IPS-20b (cell line): ENCODE data around the gene TTLL11.
A peak's percentile ranks its signal among the peaks of the same experiment; 100 is the strongest.

ENCODE experiments used
- H3K27ac ChIP-seq: one replicate; pipeline ENCODE4 v1.5.1; 2013; ENCODE audit warnings: low read length
- H3K27me3 ChIP-seq: 2 replicates; pipeline ENCODE4 v1.6.1; 2013; ENCODE audit warnings: mild to moderate bottlenecking, low read length, inconsistent platforms; ENCODE audit not compliant: insufficient read depth
- H3K36me3 ChIP-seq: 2 replicates; pipeline ENCODE4 v1.6.1; 2013; ENCODE audit warnings: low read depth, mild to moderate bottlenecking, inconsistent platforms, low read length, moderate library complexity; ENCODE audit not compliant: insufficient read depth
- H3K4me1 ChIP-seq: 2 replicates; pipeline ENCODE4 v1.6.1; 2013; ENCODE audit warnings: mild to moderate bottlenecking, control low read depth, inconsistent platforms, low read length, moderate library complexity; ENCODE audit not compliant: insufficient read depth
- H3K4me3 ChIP-seq: 2 replicates; pipeline ENCODE4 v1.5.1; 2013; ENCODE audit warnings: mild to moderate bottlenecking, low read length, inconsistent platforms
- H3K9ac ChIP-seq: 2 replicates; pipeline ENCODE4 v1.6.1; 2013; ENCODE audit warnings: low read depth, mild to moderate bottlenecking, inconsistent platforms, low read length, moderate library complexity
- H3K9me3 ChIP-seq: 2 replicates; pipeline ENCODE4 v1.6.1; 2013; ENCODE audit warnings: mild to moderate bottlenecking, low read depth, low read length, inconsistent platforms; ENCODE audit not compliant: insufficient read depth

TTLL11 gene

GRCh38 chr9:122031157-122031556, 62.0 kb downstream of the TTLL11 start:
- H3K4me3 ChIP-seq, result no peak overlapping the region
- no peaks in the 10 kb centered on the region for H3K4me1 ChIP-seq
- no peaks in the 10 kb centered on the region for H3K36me3 ChIP-seq
- no peaks in the 10 kb centered on the region for H3K27me3 ChIP-seq
- no peak overlapping the region for H3K27ac ChIP-seq
- H3K9ac ChIP-seq, result no peak overlapping the region
- no peaks in the 10 kb centered on the region for H3K9me3 ChIP-seq

- Histone ChIP-seq H3K27ac (no peak overlapping the region), H3K9me3 (no peaks in the 10 kb centered on the region), H3K4me1 (no peaks in the 10 kb centered on the region), H3K4me3 (no peak overlapping the region), H3K9ac (no peak overlapping the region), H3K27me3 (no peaks in the 10 kb centered on the region), H3K36me3 (no peaks in the 10 kb centered on the region)
These were observed 62.8 kb downstream of the TTLL11 start for GRCh38 chr9:122030357-122030756.

GRCh38 chr9:122029898-122030297, 63.2 kb downstream of the TTLL11 start:
- Histone ChIP-seq H3K9ac (no peak overlapping the region), H3K4me1 (no peaks in the 10 kb centered on the region), H3K27me3 (no peaks in the 10 kb centered on the region), H3K4me3 (no peak overlapping the region), H3K9me3 (no peaks in the 10 kb centered on the region), H3K27ac (no peak overlapping the region), H3K36me3 (no peaks in the 10 kb centered on the region)

GRCh38 chr9:122028089-122028488, 65.0 kb downstream of the TTLL11 start:
- no peaks in the 10 kb centered on the region for H3K36me3 ChIP-seq
- no peaks in the 10 kb centered on the region for H3K4me1 ChIP-seq
- no peak overlapping the region for H3K4me3 ChIP-seq
- no peak overlapping the region for H3K9ac ChIP-seq
- no peak overlapping the region for H3K27ac ChIP-seq
- H3K27me3 ChIP-seq, result no peaks in the 10 kb centered on the region
- H3K9me3 ChIP-seq, result peaks cover 6% of the 10 kb centered on the region; the same call in 1 of the 2 replicates

GRCh38 chr9:122020398-122020797, 72.7 kb downstream of the TTLL11 start:
- Histone ChIP-seq H3K36me3 (no peaks in the 10 kb centered on the region), H3K27ac (no peak overlapping the region), H3K9me3 (peaks cover 6% of the 10 kb centered on the region; the same call in 1 of the 2 replicates), H3K4me3 (peak overlapping the region; percentile 34; the same call in 1 of the 2 replicates), H3K4me1 (peaks cover 28% of the 10 kb centered on the region; the same call in 1 of the 2 replicates), H3K27me3 (peaks cover 10% of the 10 kb centered on the region; the same call in 1 of the 2 replicates), H3K9ac (no peak overlapping the region)

GRCh38 chr9:122016744-122017143, 76.4 kb downstream of the TTLL11 start:
- Histone ChIP-seq H3K27me3 (peaks cover 16% of the 10 kb centered on the region; the same call in 1 of the 2 replicates), H3K4me1 (peaks cover 28% of the 10 kb centered on the region; the same call in 1 of the 2 replicates), H3K27ac (no peak overlapping the region), H3K36me3 (no peaks in the 10 kb centered on the region), H3K9ac (no peak overlapping the region), H3K9me3 (no peaks in the 10 kb centered on the region), H3K4me3 (no peak overlapping the region)

GRCh38 chr9:122016309-122016708, 76.8 kb downstream of the TTLL11 start:
- Histone ChIP-seq H3K27ac (no peak overlapping the region), H3K4me3 (no peak overlapping the region), H3K9me3 (no peaks in the 10 kb centered on the region), H3K36me3 (no peaks in the 10 kb centered on the region), H3K4me1 (peaks cover 26% of the 10 kb centered on the region; the same call in 1 of the 2 replicates), H3K27me3 (peaks cover 16% of the 10 kb centered on the region; the same call in 1 of the 2 replicates), H3K9ac (no peak overlapping the region)

- Histone ChIP-seq H3K9ac (no peak overlapping the region), H3K4me3 (no peak overlapping the region), H3K36me3 (no peaks in the 10 kb centered on the region), H3K9me3 (no peaks in the 10 kb centered on the region), H3K4me1 (peaks cover 16% of the 10 kb centered on the region; the same call in 1 of the 2 replicates), H3K27ac (no peak overlapping the region), H3K27me3 (peaks cover 16% of the 10 kb centered on the region; the same call in 1 of the 2 replicates)
These were observed 77.8 kb downstream of the TTLL11 start for GRCh38 chr9:122015170-122015821.

- no peaks in the 10 kb centered on the region for H3K36me3 ChIP-seq
- H3K9ac ChIP-seq, result no peak overlapping the region
- H3K27me3 ChIP-seq, result peaks cover 12% of the 10 kb centered on the region; the same call in 1 of the 2 replicates
- peaks cover 8% of the 10 kb centered on the region; the same call in 1 of the 2 replicates for H3K4me1 ChIP-seq
- H3K4me3 ChIP-seq, result no peak overlapping the region
- no peak overlapping the region for H3K27ac ChIP-seq
- H3K9me3 ChIP-seq, result no peaks in the 10 kb centered on the region
These were observed 81.2 kb downstream of the TTLL11 start for GRCh38 chr9:122011818-122012498.

- Histone ChIP-seq H3K27ac (no peak overlapping the region), H3K4me1 (no peaks in the 10 kb centered on the region), H3K36me3 (no peaks in the 10 kb centered on the region), H3K4me3 (no peak overlapping the region), H3K9me3 (no peaks in the 10 kb centered on the region), H3K27me3 (peaks cover 19% of the 10 kb centered on the region), H3K9ac (no peak overlapping the region)
These were observed 84.5 kb downstream of the TTLL11 start for GRCh38 chr9:122008559-122008958.

GRCh38 chr9:122007837-122008236, 85.3 kb downstream of the TTLL11 start:
- H3K36me3 ChIP-seq, result no peaks in the 10 kb centered on the region
- H3K4me1 ChIP-seq, result no peaks in the 10 kb centered on the region
- H3K9me3 ChIP-seq, result no peaks in the 10 kb centered on the region
- no peak overlapping the region for H3K9ac ChIP-seq
- peaks cover 20% of the 10 kb centered on the region for H3K27me3 ChIP-seq
- no peak overlapping the region for H3K4me3 ChIP-seq
- H3K27ac ChIP-seq, result no peak overlapping the region

- no peaks in the 10 kb centered on the region for H3K9me3 ChIP-seq
These were observed 87.5 kb downstream of the TTLL11 start for GRCh38 chr9:122005597-122005996.

More at GRCh38 chr9:122005597-122005996, 87.5 kb downstream of the TTLL11 start:
- no peak overlapping the region for H3K9ac ChIP-seq
- H3K4me1 ChIP-seq, result peaks cover 9% of the 10 kb centered on the region; the same call in 1 of the 2 replicates
- H3K27ac ChIP-seq, result no peak overlapping the region
- H3K27me3 ChIP-seq, result peaks cover 41% of the 10 kb centered on the region
- no peak overlapping the region for H3K4me3 ChIP-seq
- no peaks in the 10 kb centered on the region for H3K36me3 ChIP-seq
